Measurements from ENCODE around the gene MAP4K5. TPM values are rescaled to one million over a fixed set of nuclear protein-coding genes. Genes with fewer than 3 reads are reported as not detected.

MAP4K5 gene
- polyA plus RNA-seq, 2 of the 4 experiments (the other 2 are of a cell fraction), result 18.7 to 30.8 TPM

GRCh38 chr14:50399251-50400032 lies 132.9 kb downstream of the MAP4K5 start:
- no peak overlapping the region for H3K4me3 ChIP-seq
- DNase-seq (ENCODE audit: low read depth in 1 of 2, low spot score in 1 of 2), result peak; percentile 22 to 24
- no peak for TF ChIP-seq ZNF302 (CRISPR knock-in tag; IDR thresholded peaks at IDR 0.05)
- no peak for TF ChIP-seq HOXB5 (CRISPR knock-in tag; IDR thresholded peaks at IDR 0.05)
- no peak for TF ChIP-seq HEYL (CRISPR knock-in tag; IDR thresholded peaks at IDR 0.05)
- no peak for TF ChIP-seq SREBF2 (IDR thresholded peaks at IDR 0.05)
- no peak for TF ChIP-seq HOXB13 (CRISPR knock-in tag; IDR thresholded peaks at IDR 0.05; ENCODE audit: low read depth)
- no peak for TF ChIP-seq RARB (CRISPR knock-in tag; IDR thresholded peaks at IDR 0.05)
- no peak for TF ChIP-seq CBX8 (IDR thresholded peaks at IDR 0.05)
- no peak for TF ChIP-seq CBX2 (IDR thresholded peaks at IDR 0.05; ENCODE audit: borderline replicate concordance, low read depth)
- TF ChIP-seq MYC (IDR thresholded peaks at IDR 0.05; ENCODE audit: borderline replicate concordance, low read length), result no peak
- no peak for TF ChIP-seq MAFK (IDR thresholded peaks at IDR 0.05; ENCODE audit: partially characterized antibody)
- no peak for TF ChIP-seq REST (IDR thresholded peaks at IDR 0.05)
- TF ChIP-seq HDAC2 (IDR thresholded peaks at IDR 0.05), result no peak
- TF ChIP-seq FOXS1 (CRISPR knock-in tag; IDR thresholded peaks at IDR 0.05), result no peak
- TF ChIP-seq MAZ (IDR thresholded peaks at IDR 0.05; ENCODE audit: borderline replicate concordance, low read depth, low read length), result no peak
- TF ChIP-seq ESRRA (IDR thresholded peaks at IDR 0.05; ENCODE audit: borderline replicate concordance, low read length), result no peak
- no peak for TF ChIP-seq EHMT2 (IDR thresholded peaks at IDR 0.05; ENCODE audit: low read depth)
- CTCF ChIA-PET, result interaction anchor here (1.3 to 3.1 kb wide), 2 partner anchors 37 to 79 kb away, joined by 3 to 11 read pairs; no protein-coding TSS in a partner anchor
- POLR2A ChIA-PET, result no interaction called here
- 74% methylated on average over 6 of the region's 6 CpGs for WGBS (ENCODE audit: missing lambda C conversion rate)
- no peak for ATAC-seq
- no peak overlapping the region for H3K4me2 ChIP-seq
- no peak for FAIRE-seq
- peaks cover 14% of the 10 kb centered on the region for H3K4me1 ChIP-seq
- H3K27ac ChIP-seq, result no peak overlapping the region
- H3K9me3 ChIP-seq, result no peaks in the 10 kb centered on the region

DNA sequence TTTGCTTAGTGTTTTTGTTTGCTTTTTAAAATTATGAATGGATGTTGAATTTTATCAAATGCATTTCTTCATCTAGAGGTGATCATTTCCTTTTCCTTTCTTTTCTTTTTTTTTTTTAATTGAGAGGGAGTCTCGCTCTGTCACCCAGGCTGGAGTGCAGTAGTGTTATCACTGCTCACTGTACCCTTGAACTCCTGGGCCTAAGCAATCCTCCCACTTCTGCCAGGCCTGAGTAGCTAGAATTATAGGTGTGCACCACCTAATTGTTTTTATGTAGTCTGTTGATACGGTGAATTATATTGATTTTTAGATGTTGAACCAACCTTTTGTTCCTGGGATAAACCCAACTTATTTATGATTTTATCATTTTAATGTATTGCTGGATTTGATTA lies 134.2 kb downstream of the MAP4K5 start:
- Histone ChIP-seq H3K27ac (no peak overlapping the region), H3K4me3 (no peak overlapping the region), H3K4me1 (peaks cover 11% of the 10 kb centered on the region), H3K4me2 (peak overlapping the region; percentile 85), H3K9me3 (no peaks in the 10 kb centered on the region)
- POLR2A ChIA-PET, result no interaction called here
- FAIRE-seq (no peak), ATAC-seq (no peak), DNase-seq (ENCODE audit: low read depth in 1 of 2, low spot score in 1 of 2) (no peak)
- TF ChIP-seq BHLHE40 (IDR thresholded peaks at IDR 0.05; ENCODE audit: low read depth, low read length) (no peak), ESRRA (IDR thresholded peaks at IDR 0.05; ENCODE audit: borderline replicate concordance, low read length) (no peak), PHF8 (IDR thresholded peaks at IDR 0.05; ENCODE audit: borderline replicate concordance, low read depth) (no peak), CBX2 (IDR thresholded peaks at IDR 0.05; ENCODE audit: borderline replicate concordance, low read depth) (no peak), MAFK (IDR thresholded peaks at IDR 0.05; ENCODE audit: partially characterized antibody) (no peak), CBX8 (IDR thresholded peaks at IDR 0.05) (no peak), HES2 (IDR thresholded peaks at IDR 0.05) (no peak), RNF2 (IDR thresholded peaks at IDR 0.05; ENCODE audit: borderline replicate concordance, low read depth) (no peak)
- TF ChIP-seq, protein P1, sequence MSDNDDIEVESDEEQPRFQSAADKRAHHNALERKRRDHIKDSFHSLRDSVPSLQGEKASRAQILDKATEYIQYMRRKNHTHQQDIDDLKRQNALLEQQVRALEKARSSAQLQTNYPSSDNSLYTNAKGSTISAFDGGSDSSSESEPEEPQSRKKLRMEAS (IDR thresholded peaks at IDR 0.05), result no peak
- 85% methylated on average over 2 of the region's 2 CpGs for WGBS (ENCODE audit: missing lambda C conversion rate)
- CTCF ChIA-PET, result interaction anchor here (0.6 kb wide), 1 partner anchor 375 kb away, joined by 3 read pairs; no protein-coding TSS in a partner anchor

Data from A549 (cell line).